Measurements from ENCODE around the gene SSRP1.

DNA sequence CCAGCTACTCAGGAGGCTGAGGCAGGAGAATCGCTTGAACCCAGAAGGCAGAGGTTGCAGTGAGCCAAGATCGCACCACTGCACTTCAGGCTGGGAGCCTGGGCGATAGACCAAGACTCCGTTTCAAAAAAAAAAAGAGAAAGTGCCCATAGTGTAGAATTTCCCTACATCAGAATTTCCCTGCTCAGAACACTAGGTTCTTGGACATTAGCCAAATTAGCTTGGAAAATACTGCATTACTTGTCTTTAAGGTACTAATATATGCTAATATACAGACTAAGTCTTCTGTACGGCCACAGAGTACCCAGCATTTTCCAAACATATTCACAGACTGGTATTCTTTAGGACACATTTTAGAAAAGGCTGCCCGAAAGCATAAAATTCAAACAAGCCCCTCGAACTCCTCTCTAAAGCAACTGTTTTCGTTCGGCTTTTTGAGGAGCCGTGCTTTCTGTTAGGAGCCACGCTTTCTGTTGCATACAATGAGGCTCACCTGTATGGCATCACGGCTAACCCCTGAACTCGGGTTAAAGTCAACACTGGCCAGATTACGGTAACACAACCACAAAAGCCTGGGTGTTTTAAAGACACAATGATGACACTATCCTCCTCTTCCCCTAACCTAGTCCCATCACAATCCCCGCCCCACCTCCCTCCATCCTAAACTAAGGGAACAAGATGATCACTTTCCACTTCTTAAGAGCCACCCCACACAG is 29.4 kb downstream of the SSRP1 start:
- TF ChIP-seq, protein P1, sequence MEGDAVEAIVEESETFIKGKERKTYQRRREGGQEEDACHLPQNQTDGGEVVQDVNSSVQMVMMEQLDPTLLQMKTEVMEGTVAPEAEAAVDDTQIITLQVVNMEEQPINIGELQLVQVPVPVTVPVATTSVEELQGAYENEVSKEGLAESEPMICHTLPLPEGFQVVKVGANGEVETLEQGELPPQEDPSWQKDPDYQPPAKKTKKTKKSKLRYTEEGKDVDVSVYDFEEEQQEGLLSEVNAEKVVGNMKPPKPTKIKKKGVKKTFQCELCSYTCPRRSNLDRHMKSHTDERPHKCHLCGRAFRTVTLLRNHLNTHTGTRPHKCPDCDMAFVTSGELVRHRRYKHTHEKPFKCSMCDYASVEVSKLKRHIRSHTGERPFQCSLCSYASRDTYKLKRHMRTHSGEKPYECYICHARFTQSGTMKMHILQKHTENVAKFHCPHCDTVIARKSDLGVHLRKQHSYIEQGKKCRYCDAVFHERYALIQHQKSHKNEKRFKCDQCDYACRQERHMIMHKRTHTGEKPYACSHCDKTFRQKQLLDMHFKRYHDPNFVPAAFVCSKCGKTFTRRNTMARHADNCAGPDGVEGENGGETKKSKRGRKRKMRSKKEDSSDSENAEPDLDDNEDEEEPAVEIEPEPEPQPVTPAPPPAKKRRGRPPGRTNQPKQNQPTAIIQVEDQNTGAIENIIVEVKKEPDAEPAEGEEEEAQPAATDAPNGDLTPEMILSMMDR (IDR thresholded peaks at IDR 0.05), result no peak
- TF ChIP-seq EZH2 (IDR thresholded peaks at IDR 0.05), result no peak
- TF ChIP-seq EZH2phosphoT487 (IDR thresholded peaks at IDR 0.05), result no peak
